Muscle of back (tissue), 11 donors: ENCODE data around the gene NT5DC3. TPM values are rescaled to one million over a fixed set of nuclear protein-coding genes. Genes with fewer than 3 reads are reported as not detected.

Experiments used
- DNase-seq, 3 donors: peaks; one replicate each; pipeline versions ENCODE4 v3.0.0 to v3.0.0-alpha.2; 2013
- polyA plus RNA-seq, 10 donors: library from polyadenylated mRNA; unstranded; fragments of 120-200 nt; gene quantifications; one replicate each; pipeline ENCODE4 v1.2.1, GENCODE V29; 2013; ENCODE audit not compliant: insufficient read length in 10 of 10

NT5DC3 gene
- polyA plus RNA-seq, 10 donors, result 3.9 to 14.4 (median 8.8) TPM

DNA sequence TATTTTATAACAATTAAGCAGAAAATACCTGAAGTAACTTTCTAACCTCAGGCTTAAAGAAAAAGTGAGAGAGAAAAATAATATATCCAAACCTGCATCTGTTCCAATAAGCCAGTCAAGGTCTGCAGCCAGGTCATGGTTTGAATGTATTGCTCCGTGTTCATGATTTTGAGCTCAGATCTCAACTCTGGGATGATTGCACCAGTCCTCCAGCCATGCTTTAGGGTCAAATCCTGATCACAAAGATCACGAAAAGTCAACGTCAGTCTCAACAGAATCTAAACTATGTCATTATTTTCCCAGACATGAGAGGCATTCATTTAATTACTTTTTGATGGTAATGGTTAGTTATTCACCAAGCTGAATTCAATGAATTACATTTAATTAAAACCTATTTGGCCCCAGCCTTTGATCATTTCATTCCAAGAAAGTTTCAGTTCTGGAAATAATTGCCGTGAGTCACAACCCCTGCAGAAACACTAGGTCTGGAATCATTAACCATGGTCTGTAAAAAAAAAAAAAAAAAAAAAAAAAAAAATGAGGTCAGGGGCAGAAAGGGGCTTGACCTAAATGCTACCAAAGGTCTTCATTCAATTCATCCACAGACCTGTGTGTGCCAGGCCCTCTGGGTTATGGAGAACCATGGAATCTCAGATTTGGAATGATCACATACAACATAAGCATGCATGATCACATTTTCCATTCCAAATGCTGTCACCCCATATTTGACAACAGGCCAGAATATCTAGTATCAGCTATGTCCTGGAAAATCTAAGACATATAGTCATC, 55.6 kb downstream of the NT5DC3 start:
- DNase-seq, result no peak

DNA sequence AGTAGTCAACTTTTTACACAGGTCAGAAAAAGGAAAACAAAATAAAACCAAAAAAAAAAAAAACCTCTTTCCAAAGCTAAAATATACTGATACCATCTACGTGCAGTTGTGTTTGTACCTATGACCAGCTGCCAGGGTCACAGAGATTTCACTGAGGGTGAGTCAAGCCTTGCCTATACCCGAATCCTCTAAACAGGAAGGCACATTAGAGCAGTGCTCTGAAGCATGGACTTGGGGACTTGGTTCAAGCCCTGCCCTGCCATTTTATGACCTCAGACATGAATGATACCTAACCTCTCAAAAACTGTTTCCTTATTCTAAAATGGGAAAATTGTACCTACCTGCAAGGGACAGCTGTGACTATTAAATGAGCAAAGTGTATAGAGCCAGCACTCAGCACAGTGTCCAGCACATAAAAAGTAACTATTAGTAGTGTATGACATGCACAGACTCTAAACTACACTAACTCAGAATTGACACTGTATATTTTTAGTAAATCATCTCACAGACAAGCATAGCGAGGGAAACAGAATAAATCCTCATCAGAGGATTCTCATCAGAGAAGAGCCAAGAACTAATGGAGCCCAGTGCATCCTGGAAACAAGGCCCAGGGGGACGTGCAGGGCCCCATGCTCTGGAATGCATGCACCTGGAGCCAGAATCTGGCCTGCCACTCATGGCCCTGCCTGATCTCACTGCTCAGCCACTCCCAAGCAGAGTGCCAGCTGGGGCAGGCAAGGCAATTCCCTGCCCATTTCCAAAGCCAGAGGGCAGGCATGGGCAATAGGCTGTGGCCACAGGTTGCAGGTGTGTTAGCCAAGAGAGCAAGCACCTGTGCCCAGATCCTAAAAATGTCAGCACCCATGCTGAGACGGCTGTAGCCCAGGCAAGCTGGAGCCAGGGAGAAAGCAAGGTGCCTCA, 57.0 kb downstream of the NT5DC3 start:
- no peak for DNase-seq

DNA sequence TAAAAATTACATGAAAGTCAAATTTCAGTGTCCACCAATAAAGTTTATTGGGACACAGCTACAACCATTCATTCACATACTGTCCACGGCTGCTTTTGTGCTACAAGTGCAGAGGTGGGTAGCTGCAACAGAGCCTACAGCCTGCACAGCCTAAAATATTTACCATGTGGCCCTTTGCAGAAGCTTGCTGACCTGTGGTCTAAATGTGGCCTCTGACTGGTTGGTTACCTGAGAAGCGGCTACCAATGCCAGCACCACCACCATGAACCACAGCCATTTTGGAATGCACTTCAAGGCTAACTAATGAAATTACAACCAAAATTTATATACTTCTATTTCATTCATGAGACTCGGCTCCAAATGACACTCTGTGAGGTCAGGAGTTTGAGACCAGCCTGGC, 58.6 kb downstream of the NT5DC3 start:
- DNase-seq, result no peak

DNA sequence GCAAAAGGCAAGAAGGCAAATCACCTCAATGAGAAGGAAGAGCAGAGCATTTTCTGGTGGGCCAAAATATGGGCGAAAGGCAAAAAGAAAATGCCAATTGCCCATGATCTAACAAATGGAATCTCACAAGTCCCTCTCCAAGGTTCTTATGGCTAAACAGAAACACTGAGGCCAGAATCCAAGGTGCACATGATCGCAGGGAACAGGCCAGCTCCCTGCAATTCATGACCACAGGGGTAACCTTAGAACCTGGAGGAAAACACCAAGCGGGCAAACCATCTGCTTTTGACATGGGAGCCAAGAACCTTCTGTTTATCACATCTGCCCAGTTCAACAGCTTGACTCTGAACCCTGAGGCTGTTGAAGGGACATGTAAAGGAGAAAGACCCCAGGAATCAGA, 60.0 kb downstream of the NT5DC3 start:
- no peak for DNase-seq

DNA sequence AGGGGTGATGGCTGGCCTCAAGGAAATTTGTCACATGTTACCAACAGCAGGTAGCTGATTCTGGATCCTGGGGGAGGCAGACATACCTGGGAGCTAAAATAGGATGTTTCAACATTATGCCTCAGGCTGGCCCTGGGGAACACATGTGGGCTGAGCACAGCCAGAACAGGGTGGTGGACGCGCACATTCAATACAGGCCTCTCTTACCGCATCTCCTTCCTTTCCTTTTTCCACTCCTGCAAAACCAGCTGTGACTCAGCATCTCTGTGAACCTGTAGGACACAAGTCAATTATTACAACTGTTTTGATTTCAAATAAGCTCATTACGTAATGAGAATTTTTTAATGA, 61.0 kb downstream of the NT5DC3 start:
- DNase-seq, result no peak

DNA sequence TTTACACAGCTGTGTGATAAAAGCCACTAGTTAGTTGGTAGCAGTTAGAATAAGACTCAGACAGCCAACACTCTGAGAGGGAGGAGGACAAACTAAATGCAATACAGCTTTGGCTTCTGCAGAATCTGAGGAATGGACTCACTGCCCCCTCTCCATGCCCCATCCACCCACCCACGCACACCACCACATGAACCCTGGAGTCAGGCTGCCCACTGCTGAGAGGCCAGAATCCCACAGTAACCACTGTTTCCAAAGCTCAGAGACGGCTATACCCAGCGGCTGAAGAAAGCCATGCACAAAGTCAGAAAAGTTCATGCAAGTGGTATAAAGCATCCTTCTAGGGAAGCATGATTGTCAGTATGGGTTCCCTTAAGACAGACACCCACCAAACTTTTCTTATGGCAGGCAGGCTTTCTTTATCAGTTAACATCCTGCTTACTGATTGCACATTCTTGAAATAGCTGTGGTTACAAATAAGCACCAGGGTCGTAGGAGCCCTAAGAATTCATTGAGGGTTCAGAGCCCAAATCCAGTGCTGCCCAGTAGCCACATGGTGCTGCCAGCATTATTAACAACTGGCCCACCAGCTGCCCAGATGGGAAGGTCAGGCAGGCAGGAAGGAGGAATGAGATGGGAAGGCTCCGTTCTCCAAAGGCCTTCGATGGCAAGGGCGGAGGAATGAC, 61.5 kb downstream of the NT5DC3 start:
- DNase-seq, result no peak

DNA sequence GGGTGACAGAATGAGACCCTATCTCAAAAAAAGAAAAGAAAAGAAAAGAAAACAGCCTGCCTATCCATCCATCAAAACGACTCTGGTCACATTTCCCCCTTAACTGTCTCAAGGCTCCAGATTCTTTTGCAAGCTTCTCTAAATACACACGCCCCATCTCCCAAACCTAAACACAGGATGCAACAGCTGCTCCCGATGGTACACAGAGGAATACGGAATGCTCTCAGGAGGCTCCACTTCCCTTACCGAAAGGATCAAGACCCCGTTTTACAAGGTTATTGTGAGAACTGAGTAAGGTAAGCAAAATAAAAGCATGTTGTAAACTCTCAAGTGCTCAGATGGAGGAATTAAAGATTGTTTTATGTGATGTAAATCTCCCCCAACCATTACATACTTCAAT, 62.3 kb downstream of the NT5DC3 start:
- no peak for DNase-seq

DNA sequence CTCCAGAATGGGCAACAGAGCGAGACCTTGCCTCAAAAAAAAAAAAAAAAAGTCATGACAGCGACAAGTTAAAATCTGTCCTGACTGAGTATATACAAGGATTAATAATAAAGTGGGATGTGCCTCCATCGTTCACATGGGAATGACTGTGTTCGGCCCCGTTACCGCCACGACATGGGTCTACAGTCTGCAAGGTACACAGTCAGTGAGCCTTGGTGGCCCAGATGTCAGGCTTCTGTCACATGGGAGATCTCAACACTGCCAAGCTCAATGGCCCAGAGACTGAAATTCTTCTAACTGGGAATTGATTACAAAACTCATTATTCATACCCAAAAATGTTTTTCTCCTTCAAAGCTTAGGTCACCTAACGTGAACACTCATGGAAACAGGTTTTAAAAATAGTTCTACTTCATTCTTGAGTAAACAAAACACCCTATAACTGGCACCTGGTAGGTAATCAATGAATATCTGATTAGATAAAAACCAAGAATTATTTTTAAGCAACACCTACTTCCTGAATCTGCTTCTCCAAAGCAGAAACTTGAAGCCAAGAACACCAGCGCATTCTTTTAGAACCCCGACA, 66.0 kb downstream of the NT5DC3 start:
- no peak for DNase-seq

DNA sequence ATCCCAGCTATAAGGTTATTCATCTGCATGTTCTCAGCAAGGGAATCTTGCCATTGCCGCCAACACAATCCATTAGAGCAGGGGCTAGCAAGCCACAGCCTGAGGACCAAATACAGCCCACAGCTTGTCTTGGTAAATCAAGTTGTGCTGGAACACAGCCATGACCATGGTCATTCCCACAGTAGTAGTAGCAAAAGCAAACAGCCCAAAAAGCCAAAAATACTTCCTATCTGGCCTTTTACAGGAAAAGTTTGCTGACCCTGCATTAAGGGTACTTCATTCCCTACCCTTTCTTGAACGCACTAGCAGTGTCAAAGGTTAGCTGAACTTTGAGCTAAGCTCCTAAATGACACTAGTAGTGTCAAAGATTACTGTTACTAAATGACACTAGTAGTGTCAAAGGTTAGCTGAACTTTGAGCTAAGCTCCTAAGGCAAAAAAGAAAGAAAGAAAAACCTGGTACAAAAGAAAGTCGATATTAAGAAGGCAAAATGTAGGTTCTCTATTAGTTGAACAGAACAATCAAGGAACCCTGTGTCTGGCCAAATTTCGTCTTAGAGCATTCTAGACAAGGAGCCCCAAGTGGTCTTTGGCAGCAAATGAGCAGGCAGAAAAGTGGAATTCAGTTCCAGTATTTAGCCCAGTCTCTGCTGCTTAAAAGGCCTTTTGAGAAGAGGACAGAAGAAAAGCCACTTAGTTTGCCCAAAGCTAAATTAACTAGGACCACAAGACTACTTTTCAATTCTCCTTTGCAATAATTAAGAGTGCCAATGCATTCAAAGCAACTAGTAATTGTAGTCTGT, 67.7 kb downstream of the NT5DC3 start:
- DNase-seq, result no peak

DNA sequence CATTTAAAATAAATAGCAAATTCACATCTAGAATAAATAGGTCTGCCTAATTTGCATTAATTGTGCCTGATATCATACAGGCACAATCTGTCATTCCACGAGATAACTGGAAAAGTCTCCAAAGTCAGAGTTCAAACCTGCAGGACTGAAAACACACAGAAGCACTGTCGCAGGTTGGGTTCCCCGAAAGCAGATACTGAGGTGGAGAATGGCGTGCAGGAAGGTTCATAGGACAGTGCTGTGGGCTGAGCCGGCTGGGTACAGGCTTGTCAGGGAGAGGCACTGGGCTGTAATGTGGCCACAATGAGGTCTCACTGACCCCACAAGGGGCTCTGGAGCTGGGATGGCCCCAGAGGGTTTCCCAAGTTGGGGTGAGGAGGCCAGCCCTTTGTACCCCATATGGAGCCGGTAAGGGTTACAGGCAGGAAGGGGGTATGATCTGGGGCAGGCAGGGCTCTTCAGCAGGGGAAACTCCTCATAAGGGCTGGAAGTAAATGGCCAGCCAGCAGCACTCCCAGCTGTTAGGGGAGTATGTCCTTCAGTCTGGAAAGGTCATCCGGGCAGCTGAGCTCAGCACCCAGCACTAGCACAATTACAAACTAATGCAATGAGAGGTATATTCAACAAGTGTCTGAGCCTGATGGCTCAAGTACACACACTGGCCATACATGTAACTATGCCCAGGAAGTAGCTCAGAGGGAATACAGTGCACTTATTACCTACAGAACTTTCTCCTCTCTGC, 68.5 kb downstream of the NT5DC3 start:
- DNase-seq, result no peak

DNA sequence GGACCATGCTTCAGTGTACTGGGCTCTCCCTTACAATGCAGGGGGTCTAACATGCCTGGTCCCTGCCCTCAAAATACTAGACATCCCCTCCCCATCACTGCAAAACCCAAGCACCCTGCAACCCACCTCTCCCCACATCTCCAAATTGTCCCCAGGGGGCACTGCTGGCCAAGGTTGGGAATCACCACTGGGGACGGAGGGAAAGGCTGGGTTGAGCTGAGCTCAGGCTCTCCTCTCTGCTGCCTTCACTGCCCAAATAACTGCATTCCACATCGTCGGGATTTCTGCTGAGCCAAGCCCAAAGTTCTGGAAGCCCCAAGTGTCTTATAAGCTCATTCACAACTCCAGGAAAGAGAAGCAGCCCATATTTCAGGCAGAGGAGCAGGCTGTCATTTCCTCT, 69.6 kb downstream of the NT5DC3 start:
- DNase-seq, result peak in 1 of 3 donors; percentile 10

DNA sequence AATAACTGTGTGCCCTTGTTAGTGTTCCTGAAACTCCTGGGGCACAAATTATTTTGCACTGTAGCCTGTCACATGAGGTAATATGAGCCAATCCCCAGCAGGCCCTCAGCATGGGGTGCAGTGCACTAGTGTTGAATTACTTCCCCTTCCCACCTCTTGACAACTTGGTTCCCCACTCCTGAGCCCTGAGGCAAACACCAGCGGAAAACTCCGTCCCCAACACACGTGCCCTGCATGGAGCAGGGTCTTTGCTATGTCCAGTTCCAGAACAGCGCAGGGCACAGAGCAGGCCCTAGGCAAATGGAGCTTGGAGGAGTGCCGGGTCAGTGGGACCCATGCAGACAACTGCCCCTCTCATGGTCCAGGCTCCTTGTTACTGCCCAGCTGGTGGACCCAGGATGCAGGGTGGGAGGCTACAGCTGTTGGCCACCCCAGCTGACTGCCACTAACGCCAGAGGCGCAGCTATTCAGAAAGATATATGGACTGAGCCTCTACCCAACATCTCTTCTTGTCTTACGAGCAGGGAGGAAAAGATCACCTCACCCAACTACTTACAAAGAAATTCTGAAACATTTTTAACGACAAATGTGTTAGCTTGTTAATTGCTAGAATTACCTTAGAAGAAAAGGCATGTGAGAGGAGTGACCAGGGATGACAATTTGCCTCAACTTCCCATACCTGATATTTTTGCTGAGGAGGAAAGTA, 71.6 kb downstream of the NT5DC3 start:
- no peak for DNase-seq

DNA sequence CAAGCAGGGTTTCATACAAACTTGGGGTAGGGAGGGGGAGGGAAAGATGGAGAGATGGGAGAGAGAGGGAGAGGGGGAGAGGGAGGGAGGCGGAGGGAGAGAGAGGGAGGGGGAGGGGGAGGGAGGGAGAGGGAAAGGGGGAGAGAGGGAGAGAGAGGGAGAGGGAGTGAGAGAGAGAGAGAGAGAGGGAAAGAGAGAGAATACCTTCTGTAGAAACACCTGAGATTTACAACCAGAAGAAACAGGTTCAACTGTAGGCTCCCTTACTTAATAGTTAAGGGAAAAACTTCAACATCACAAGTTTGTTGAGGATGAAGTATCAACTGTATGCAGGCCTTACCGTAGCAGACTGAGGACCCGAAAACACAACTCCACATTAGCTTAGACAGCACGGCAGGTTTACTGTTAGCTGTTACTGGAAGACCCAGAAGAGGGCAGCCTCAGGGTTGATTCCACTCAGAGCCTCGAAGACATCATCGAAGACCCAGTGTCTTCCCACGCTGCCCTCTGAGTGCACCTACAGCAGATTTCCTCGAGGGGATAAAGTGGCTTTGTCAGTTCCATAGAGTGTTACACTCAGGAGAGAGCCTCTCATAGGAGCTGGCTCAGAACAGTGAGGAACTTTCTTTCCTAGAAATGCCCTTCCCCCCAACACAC, 72.4 kb downstream of the NT5DC3 start:
- DNase-seq, result no peak

DNA sequence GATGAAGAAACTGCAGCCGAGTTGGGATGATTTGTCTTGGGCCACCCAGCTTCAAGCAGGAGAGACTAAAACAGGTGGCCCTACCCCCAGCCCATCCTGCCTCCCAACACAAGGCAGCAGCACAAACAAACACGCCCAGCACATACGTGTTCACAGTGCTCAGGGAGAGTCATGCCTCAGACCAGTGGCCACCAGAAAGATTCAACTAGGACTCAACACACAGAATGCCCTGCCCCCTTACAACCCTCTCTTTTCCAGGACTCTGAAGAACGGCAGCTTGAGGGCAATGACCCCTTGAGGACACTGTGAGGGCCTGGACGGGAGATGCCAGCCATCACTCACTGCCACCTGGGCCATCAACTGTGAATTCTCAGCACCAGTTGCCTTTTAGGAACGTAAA, 75.0 kb downstream of the NT5DC3 start:
- DNase-seq, result no peak

DNA sequence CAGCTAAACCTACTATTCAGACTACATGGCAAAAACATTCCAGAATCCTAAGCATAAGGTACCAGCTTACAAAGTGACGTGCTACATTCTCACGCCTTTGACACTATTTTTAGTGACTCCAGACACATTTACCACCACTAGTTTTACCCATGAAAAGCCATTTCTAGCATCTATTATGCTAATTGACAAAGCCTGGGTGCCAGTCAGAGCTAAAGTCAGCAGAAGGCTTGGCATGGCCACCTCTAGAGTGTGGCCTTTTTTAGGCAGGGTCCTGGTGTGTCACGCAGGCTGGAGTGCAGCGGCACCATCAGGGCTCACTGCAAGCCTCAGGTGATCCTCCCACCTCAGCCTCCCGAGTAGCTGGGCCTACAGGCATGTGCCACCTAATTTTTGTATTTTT, 75.7 kb downstream of the NT5DC3 start:
- no peak for DNase-seq

DNA sequence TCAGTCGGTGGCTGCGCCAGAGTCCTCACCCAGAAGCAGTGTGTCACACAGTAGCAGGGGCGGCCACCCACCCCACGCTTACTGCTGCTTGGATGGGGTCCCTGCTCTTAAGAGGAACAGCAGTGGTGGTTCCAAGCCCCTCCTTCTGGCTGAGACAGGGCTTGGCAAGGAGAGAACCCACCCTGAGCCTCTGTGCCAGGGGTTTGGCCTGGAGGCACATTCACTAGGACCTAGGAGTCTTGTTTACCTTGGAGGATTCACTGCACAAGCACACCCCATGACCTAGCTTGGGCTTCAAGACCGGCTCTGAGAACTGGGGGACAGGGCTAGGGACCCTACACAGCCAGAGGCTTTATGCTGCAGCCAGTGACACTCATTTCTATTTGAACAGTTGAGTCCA, 78.6 kb downstream of the NT5DC3 start:
- DNase-seq, result no peak

DNA sequence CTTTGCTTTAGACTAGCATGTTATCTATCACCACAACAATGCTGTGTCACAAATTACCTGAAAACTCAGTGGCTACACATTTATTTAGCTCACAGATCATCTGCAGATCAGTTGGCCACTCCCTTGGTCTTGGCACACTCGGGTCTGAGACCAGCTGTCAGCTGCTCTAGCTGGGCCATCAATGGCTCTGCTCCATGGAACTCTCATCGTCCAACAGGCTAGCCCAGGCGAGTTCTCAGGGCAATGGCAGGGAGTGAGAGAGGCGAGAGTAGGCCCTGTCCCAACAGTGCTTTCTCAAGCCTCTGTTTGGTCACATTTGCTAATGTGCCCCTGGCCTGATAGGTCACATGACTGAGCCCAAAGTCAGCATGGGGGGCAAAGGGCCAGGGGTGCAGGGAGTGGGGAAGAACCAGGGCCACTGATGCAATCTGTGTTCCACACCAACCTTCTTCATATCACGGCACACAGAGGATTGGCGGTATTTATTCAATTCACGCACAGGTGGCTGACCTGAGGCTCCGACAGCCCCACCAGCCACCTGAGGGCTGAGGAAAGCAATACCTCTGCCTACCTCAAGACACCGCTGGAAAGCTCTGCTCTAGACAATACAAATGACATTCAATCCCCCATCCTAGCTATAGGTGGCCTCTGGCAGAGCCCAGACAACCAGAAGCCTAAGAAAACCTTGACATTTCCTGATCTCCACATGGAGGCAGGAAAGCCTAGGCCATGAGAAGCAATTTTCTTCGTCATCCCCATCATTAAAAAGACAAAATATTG, 82.5 kb downstream of the NT5DC3 start:
- peak in 2 of 3 donors; percentile 7 to 31 for DNase-seq

DNA sequence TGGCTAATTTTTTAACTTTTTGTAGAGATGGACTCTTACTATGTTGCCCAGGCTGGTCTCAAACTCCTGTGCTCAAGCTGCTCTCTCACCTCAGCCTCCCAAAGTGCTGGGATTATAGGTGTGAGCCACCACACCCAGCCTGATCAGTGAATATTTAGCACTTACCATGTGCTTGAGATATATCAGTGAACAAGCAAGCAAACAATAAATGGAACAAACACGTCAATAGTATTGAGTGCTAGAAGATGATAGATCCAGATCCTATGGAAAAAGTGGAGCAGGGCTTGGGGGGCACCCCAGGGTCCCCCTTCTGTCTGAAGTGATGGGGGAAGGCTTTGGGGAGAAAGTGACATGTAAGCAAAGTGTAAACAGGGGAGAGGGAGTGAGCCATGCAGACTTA, 83.8 kb downstream of the NT5DC3 start:
- no peak for DNase-seq

DNA sequence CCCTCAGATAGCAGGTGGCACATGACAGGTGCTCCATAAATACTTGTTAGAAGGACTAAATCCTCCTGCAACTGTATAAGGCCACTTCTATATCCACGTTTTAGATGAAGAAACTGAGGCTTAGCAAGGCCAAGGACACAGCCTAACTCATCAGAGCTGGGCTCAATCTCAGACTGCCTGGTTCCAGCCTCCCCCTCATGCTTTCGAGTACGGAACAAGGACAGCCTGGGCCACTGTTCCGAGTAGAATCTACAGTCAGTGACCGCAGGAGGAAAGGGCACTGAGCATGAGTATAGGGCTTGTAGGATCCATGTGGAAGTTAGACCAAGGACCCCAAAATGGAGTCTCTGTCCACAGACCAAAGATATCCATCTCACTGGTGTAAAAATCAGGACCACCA, 84.6 kb downstream of the NT5DC3 start:
- no peak for DNase-seq
